GM18519 (cell line): ENCODE results near the gene NHLH2.

ENCODE experiments used
- ATAC-seq: cut with Tn5 transposase; IDR thresholded peaks from one replicate; pipeline ENCODE4 v1.9.1; 2021; ENCODE audit warnings: mild to moderate bottlenecking, moderate library complexity; ENCODE audit not compliant: unreplicated experiment, low FRiP score

Gene NHLH2

DNA sequence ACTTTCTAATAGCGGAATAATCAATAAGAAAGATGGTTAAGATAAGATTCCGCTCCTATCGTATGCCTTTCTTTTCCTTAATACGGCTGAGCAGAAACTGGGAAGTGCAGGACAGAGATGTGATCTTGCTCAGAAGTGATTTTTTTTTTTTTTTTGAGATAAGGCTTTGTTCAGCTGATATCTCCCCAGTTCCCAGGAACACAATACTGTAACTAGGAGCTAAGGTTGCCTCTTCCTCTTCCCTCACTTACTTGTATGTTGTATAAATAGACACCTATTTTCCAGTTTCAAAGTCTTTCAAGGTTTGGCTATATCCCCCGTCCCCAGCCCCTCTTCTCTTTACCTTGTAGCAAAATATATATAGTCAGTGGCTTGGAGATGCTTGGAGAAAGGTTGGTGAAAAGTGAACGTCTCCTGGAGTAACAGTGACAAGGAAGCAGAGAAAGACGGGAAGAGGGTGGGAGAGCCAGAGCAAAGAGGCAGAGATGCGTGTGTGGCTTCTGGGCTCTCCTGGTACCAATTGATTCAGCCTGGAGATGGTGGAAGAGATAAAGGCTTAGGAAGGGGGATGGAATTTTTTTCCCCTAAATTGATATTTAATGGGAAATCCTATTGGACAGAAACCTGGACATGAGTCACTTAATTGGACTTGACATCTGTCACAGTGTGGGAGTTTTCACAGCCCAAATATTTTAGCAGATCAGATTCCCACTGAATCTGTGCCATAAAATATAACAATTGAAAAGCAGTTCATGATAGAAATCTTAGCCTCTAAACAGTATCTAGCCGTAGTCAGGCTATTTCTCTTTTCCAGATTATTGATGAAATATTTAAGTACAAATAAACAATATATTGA is at the start of gene NHLH2:
NHLH2 (minus strand) TSS at position 522 of the 856 bp plus-strand sequence. CDS start 2,754 bp downstream, outside the sequence.
- ATAC-seq, result no peak

DNA sequence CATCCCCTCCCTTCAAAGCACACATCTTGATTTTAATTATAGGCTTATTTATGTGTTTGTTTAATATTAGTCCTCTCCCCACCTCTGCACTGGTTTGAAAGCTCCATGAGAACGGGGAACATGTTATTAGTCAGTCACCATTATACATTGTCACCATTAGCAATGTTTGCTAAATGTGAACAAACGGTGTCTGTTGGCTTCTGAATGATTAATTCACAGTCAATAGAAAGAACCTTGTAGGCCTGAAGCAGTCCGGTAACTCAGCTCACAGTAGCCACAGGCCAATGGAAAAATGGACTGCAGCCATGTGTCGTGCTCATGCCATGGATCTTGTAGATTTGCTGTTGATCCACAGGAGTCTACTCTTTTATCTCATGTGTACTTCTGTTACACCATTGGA is 49.7 kb upstream of the NHLH2 start:
- ATAC-seq, result no peak

DNA sequence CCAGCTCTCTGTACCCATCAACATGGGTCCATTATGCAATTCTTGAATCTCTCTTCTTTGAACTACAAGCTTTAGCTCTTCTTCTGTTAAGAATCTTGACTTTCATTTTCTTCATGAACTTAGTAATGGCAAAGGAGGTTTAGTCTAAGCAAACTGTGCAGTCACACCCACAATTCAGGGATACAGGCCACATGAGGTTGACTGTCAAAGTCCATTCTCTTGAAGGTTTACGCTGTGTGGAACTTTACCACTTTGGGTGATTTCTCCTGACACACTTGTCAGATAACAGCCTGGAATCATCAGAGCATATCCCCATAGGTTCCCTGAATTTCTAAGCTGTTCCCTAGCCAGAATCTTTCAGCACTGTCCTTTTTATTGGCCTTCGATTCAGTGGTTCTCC is 48.0 kb upstream of the NHLH2 start:
- ATAC-seq, result no peak

DNA sequence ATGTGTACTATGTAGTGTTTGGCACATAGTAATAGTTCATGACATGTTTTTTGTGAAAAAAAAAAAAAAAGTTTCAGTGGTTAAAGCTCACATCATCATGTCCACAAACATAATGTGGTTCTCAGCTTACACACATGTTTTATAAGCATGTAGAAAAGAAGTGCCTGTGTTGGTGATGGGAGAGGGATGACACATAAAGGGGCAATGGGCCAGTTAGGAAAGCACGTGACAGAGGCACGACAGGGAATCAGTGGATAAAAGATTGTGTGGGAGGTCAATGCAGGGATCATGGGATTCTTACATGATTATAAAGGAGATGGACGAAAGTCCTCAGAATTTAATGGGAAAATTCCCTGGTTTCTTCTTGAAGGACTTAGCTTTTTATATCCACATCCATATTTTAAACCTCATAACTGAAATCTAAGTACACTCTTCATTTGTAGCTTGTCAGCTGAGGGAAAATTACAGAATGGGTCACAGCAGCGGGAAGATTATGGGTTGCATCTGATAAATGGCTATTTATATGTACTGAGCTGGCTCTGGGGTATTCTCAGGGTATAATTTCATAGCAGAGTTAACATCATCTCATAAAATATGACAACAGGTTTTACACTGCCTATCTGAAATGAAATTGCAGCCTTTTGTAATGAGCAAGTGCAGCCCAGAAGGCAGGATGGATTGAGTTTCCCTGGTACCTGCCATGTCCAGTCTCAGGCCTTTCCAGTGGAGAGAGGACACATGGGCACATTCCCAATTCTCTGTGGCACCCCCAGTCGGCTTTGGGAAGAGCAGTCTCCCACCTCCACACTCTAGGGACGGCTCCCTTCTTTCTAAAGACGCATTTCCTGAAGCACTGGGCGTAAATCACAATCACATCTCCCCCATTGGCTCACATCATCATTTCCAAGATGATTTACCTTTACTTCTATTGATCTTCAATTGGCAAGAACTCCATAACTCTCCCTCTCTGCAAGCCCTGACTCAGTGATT is 42.3 kb upstream of the NHLH2 start:
- no peak for ATAC-seq

DNA sequence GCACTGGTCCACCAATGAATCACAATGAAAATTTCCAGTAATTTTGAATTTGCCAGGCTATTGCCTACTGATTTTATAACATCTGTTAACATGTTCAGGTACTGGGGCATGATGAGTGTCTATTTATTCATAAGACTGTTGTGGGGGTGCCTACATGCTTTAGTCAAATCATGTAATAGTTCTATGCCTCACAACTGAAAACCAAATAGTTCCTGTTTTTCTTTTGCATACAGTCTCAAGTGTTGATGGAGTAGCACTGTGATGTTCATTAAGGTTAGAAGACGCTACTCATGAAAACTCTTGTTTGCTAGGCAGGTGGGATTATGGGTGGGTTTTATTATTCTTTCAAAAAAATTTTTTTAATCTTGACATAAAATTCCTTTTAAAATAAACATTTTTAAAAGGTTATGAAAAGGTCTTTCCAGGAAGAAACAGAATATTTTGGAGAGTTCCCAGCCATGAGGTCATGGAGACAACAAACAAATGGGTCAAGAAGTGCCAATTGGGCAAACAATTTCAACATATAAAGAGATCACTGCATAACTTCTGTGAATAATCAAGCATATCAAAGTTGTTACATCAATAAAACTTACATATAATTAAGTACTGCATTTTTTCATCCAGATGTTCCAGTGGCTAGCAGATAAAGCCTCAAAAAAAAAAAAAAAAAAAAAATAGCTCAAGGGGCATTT is 40.2 kb upstream of the NHLH2 start:
- ATAC-seq, result no peak

DNA sequence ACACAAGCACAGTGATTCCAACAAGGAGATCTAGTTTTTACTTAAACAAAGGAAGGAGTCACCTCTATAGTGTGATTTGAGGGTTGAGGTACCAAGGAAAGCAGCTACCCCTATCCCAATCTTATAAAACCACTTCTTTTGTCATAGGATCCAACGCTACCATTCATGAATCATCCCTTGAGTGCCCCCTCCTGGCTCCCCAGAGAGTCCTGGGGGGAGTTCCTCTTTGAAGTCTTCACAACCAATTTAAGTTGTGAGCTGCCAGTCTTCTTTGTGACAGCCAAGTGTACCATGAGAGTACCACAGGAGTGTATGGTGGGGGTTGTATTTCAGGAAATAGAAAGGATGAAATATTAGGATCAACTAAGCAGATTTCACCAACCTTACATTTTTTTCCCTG is 39.1 kb upstream of the NHLH2 start:
- no peak for ATAC-seq

DNA sequence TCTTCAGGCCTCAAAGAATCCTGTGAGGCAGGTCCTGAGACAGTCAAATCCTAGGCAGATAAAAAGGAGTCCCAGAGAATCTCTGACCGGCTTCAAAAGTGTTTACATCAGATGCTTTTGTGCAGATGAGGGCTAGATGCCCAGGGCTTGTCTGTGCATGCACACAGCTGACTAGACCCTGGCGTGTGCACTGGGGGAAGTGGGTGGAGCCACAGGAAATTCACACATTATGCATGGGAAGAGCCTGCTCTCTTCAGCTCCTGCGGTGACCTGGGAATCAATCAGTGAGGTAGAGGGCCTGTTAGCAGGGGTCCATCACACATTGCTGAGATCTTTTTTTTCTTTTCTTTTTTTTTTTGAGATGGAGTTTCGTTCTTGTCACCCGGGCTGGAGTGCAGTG is 36.6 kb upstream of the NHLH2 start:
- ATAC-seq, result no peak

DNA sequence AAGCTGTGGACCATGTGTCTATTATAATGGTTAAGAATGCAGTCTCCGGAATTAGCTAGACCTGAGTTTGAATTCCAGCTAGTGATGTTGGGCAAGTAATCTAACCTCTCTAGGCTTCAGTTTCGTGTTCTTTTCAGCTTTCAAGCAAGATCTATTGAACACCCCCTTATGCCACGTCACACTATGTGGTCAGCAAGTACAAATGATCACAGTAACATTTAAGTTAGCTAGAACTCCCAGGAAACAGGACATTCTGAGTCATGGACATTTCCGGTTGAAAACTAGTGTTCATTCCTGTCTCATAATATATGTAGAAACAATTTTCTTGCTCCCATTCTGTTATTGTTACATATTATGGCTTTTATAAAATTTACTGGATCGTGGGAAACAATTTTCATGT is 34.0 kb upstream of the NHLH2 start:
- ATAC-seq, result no peak

DNA sequence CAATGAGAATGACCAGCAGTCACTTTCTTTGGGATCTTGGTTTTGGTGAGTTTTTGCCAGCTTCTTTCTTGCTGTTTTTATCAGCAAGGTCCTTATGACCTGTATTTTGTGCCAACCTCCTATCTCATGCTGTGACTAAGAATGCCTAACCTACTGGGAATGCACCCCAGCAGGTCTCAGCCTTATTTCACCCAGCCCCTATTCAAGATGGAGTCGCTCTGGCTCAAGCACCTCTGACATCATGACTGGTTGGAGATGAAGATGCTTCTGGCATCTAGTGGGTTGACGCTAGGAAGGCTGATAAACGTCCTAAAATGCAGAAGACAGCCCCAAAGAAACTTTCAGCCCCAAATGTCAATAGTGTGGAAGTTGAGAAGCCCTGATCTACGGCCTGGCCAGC is 33.6 kb upstream of the NHLH2 start:
- ATAC-seq, result no peak

DNA sequence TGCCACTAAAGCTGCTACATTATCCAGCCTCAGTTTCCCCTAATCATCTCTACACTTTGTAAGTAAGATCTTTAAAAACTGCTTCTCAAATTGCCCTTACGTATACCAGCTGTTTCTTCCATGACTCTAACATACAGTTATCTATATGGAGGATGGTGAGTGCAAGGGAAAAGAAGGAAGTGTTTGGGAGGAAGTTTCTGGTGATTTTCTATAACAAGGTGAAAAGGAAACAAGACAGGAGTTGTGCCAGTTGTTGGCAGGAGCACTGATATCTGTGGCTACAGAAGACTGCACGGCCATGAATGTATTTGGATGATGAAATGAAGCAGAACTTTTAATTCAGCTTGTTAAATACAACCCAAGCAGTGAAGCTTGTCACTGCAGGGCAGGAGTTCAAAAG is 32.3 kb upstream of the NHLH2 start:
- no peak for ATAC-seq

DNA sequence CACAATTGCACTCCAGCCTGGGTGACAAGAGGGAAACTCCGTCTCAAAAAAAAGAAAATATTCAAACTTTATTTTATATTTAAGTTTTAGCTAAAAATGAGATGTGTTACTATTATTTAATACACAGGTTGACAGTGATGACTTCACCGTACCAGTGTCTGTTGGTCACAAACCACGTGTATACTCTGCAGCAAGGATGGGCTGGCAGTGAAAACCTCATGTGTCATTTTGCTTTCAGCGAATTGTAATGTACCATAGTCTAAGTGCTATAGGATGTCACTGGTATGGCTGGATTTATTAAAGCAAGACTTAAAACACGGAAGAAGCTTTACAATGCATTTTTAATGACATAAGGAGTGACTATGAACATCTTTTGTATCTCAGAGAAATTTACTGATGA is 28.1 kb upstream of the NHLH2 start:
- no peak for ATAC-seq

DNA sequence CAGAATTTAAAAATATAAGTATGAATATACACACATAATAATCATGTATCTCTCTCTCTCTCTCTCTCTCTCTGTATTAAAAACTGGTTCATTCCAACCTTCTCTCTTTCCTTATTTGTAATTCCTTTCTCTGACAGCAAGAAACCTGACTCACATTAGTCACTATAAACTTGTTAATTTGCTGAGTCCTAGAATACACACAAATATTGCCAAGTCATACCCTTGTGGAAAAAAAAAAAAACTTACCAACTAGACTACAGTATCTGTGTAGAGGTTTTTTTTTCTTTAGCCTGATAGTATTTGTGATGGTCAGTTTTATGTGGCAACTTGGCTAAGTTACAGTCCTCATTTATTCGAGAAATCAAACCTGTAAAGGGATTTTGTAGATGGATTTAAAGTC is 26.3 kb upstream of the NHLH2 start:
- ATAC-seq, result no peak

DNA sequence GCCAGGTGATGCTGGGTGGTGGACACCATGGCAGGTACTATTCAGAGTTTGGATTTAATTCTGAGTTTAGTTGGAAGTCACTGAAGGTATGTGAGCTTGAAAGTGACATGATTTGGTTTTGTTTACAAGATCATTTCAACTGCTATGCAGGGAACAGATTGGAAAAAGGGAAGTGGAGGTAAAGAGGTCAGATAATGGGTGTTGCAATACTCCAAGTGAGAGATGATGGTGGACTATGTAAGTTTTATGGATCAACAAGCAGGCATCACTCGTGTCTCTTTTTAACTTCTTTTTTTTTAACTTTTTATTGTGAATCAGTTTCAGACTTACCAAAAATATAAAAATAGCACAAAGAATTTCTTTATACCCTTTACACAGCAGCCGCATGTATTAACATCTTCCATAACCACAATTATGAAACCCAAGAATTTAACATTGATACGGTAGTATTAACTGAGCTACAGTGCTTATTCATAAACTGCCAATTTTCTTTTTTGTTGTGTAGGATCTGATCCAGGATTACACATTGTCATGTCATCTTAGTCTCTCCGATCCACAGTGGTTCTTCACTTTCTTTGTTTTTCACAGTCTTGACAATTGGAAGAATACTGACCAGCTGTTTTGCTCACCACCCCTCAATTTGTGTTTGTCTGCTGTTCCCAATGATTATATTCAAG is 24.9 kb upstream of the NHLH2 start:
- ATAC-seq, result no peak

DNA sequence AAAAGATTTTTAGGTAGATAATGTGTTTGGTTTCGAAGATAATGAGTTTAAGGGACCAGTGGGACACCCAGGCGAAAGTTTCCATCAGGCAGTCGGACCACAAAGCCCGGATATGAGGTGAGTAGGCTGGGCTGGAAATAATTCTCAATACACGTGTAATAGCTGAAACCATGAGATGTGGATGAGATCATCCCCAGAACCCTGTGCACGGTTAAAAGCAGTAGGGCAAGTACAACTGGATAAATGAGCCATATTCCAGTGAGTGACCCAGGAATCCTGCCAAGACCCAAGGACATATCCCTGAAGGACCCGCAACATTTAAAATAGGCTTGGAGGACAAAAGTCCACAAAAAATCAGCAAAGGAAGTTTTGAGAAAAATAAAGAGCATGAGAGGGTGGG is 21.5 kb upstream of the NHLH2 start:
- ATAC-seq, result no peak

DNA sequence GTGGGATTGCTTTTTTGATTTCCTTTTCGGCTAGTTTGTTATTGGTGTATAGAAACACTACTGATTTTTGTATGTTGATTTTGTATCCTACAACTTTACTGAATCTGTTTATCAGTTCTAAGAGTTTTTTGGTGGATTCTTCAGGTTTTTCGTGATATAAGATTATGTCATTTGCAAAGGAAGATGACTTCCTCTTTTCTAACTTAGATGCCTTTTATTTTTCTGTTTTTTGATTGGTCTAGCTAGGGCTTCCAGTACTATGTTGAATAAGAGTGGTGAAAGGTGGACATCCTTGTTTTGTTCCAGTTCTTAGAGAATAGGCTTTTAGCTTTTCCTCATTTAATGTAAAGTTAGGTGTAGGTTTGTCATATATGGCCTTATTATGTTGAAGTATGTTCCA is 13.1 kb upstream of the NHLH2 start:
- ATAC-seq, result no peak

DNA sequence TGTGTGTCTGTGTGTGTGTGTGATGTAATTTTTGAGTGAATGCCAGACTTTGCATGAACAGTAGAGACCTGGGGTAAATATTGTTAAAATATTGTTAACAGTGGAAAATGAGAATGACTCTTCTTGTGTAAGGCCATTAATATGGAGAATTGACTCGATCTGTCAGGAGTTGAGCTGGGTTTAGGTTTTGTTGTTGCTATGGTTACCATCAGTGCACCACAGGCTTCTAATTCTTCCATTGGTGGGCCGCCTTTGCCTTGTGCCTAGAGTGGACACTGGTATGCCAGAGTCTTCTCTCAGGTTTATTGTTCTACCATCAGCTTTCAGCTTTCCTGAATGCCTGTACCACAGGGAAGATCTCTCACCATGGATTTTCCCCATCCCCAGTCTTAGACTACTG is 10.0 kb upstream of the NHLH2 start:
- ATAC-seq, result no peak

DNA sequence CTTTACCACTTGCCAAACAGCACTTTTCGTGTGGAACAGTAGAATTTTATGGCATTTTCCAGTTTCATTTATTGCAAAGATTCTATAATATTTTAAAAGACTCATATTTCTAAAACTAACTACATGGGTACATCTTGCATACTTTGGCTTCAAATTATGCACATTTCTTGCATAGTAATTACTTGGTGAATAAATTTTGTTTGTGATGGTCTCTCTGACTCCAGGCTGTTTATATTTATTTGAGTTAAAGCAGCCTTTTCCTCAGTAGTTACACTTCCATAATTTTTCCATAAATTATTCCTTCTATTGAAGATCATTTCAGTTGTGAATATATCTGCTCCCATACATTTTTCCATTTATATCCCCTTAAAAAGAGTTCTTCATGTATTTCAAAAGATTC is 6.9 kb upstream of the NHLH2 start:
- ATAC-seq, result no peak

DNA sequence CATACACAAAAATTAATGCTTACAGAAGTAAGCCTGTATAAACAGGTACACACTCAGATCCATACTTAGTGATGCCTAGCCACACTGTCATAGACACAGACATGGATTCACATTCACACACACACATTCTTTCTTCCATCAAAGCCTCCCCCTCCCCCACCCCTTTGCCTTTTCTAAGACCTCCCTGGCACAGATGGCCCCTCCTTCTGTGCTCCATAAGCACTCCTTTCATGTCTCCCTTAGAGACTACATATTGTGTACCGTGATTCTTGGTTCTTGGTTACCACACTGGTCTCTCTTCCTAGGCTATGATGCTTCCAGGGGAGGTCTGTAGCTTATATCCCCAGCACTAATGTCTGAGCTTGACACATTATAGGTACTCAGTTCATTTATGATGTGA is 2.0 kb upstream of the NHLH2 start:
- no peak for ATAC-seq

DNA sequence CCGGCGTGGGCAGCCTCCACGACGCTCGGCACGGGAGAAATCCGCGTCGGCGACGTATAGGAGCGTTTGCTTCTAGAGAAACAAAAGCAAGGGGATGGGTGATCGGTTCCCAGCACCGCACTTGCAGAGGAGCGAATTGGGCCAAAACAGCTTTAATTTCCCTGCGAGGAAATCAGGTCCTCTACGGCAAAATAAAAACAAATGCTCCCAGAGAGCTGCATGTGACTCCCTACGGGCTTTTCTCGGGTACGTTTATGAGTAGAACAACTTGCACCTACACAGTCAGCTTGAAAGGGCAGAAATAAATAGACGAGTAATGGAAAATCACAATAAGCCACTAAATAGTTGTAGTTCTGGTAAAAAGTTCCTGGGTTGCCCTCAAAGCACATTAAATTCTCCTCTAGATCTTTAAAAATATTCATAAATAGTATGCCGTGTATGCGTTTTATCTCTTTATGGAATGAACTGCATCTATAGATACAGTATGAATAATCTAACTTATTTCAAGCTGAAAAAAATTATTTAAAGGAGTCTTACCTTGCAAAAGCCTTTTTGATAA is 1.2 kb downstream of the NHLH2 start:
- no peak for ATAC-seq

DNA sequence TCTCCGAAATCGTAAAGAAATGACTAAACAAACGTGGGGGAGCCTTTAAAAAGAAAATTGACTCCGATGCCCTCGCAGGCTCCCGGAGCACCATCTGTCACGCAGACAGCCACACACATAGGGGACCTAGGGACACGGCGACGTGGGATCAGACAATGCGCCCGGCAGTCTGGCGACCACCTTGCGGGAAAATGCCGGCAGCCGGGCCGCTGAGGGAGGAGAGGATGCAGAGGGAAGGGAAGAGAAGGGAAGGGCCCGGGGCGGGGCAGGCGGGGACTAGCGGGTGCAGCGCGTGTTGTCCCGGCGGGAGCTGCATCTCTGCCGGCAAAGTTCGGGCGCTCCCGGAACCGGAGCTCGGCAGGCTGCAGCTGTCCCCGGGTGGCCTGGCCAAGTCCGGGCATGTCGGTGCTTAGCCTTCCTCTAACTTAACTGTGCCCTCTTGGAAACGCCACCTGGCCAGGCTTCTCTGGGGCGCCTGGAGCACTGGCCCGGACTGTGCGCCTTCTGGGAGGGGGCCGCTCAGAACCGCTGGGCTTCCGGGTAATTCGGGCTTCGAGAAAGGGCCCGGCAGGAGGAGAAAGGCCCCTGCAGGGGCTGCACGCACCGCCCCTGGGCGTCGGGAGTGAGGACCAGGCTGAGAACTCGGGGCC is 1.8 kb downstream of the NHLH2 start:
- no peak for ATAC-seq
